ENCODE measurements around the gene TTC39C. TPM values are rescaled to one million over a fixed set of nuclear protein-coding genes. Genes with fewer than 3 reads are reported as not detected.

The TTC39C gene
- total RNA-seq, 1 donor, result 54.4 TPM

DNA sequence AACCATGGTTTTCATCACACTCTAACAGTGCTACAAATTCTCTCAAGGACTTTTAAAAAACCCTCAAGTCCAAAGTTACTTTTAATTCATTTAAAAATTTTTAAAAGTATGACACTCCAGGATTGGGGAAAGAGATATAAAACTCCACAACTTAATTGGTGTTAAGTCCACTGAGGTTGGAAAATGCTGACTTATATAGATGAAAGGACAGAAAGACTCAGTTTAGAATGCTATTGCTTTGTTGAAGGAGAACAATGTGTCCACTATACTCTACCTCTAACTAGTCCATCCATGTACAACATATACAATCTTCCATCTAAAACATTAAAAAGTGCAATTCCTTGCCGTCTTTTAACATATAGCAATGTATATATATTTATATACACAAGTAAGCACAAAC, 165.5 kb downstream of the TTC39C start:
- no peak for DNase-seq (ENCODE audit: low read depth)
- TF ChIP-seq, protein P1, sequence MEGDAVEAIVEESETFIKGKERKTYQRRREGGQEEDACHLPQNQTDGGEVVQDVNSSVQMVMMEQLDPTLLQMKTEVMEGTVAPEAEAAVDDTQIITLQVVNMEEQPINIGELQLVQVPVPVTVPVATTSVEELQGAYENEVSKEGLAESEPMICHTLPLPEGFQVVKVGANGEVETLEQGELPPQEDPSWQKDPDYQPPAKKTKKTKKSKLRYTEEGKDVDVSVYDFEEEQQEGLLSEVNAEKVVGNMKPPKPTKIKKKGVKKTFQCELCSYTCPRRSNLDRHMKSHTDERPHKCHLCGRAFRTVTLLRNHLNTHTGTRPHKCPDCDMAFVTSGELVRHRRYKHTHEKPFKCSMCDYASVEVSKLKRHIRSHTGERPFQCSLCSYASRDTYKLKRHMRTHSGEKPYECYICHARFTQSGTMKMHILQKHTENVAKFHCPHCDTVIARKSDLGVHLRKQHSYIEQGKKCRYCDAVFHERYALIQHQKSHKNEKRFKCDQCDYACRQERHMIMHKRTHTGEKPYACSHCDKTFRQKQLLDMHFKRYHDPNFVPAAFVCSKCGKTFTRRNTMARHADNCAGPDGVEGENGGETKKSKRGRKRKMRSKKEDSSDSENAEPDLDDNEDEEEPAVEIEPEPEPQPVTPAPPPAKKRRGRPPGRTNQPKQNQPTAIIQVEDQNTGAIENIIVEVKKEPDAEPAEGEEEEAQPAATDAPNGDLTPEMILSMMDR (IDR thresholded peaks at IDR 0.05; ENCODE audit: insufficient read depth, low read depth, low read length), result no peak
- no peak overlapping the region for H3K4me3 ChIP-seq (ENCODE audit: low read depth, low read length)

DNA sequence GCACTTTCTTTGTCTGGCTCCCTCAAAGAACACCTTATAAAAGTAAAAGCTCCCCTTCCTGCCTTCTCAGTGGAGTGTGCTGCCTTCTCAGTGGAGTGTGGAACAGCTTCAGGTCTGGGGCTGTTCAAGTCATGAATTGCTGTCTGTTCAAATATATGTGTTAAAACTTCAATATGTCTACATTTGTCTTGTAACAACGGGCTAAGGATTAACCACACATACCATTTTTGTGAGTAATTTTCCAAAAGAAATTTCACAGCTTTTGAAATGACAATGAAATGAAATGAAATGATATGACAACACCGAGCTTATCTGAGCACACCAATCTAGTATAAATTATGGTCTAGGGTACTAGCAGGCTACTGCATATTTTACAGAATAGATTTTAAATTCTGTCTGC, 167.3 kb downstream of the TTC39C start:
- no peak overlapping the region for H3K4me3 ChIP-seq (ENCODE audit: low read depth, low read length)
- TF ChIP-seq, protein P1 (IDR thresholded peaks at IDR 0.05; ENCODE audit: insufficient read depth, low read depth, low read length), result no peak
- no peak for DNase-seq (ENCODE audit: low read depth)

Small RNAs within 50 kb of the gene (small RNA-seq; reads per million reads assigned to genes)
- not detected for gene RF00017
- gene RNA5SP452, result not detected
- not detected for gene RNU5A-6P

Other genes starting within 250 kb of the TTC39C start
- 6.4 and 20.3 TPM in 2 replicates for gene CABYR, start 124.3 kb downstream of the TTC39C start, total RNA-seq